Kidney epithelial cell (primary cell): ENCODE results near the gene SIPA1L3. TPM values are rescaled to one million over a fixed set of nuclear protein-coding genes. Genes with fewer than 3 reads are reported as not detected.

ENCODE experiments used
- DNase-seq: peaks from one replicate; pipeline ENCODE4 v3.0.0-alpha.2; 2010; ENCODE audit warnings: low read depth
- H3K27me3 ChIP-seq: 2 replicates; pipeline ENCODE4 v1.6.0; 2011; ENCODE audit warnings: low read length; ENCODE audit not compliant: control insufficient read depth, insufficient read depth
- H3K36me3 ChIP-seq: 2 replicates; pipeline ENCODE4 v1.5.1; 2011; ENCODE audit warnings: low read length; ENCODE audit not compliant: control insufficient read depth, insufficient read depth
- H3K4me3 ChIP-seq: 2 replicates; pipeline ENCODE4 v1.5.1; 2011; ENCODE audit warnings: low read depth, mild to moderate bottlenecking, control low read depth, low read length
- CTCF ChIP-seq: IDR thresholded peaks from 2 replicates; pipeline ENCODE4 v1.5.1; 2011; ENCODE audit warnings: mild to moderate bottlenecking, moderate library complexity, low read length, control low read depth, inconsistent platforms; ENCODE audit not compliant: insufficient read depth, poor library complexity, severe bottlenecking
- total RNA-seq: library from RNA; depleted of rRNA; stranded (reverse); fragments of >200 nt; gene quantifications from 2 replicates; pipeline ENCODE4 v1.2.3, GENCODE V29; 2015

SIPA1L3 gene
- total RNA-seq, 1 donor from 2014 or later = 40.4 TPM

- Histone ChIP-seq H3K27me3 (no peaks in the 10 kb centered on the region), H3K4me3 (no peak overlapping the region), H3K36me3 (no peaks in the 10 kb centered on the region)
- no peak for DNase-seq
- TF ChIP-seq CTCF = no peak
These were observed 148.0 kb downstream of the SIPA1L3 start for GRCh38 chr19:38055010-38055409.

GRCh38 chr19:38055655-38056521 is 148.9 kb downstream of the SIPA1L3 start:
- Histone ChIP-seq H3K27me3 (no peaks in the 10 kb centered on the region), H3K4me3 (no peak overlapping the region), H3K36me3 (no peaks in the 10 kb centered on the region)
- no peak for TF ChIP-seq CTCF
- DNase-seq = no peak

DNA sequence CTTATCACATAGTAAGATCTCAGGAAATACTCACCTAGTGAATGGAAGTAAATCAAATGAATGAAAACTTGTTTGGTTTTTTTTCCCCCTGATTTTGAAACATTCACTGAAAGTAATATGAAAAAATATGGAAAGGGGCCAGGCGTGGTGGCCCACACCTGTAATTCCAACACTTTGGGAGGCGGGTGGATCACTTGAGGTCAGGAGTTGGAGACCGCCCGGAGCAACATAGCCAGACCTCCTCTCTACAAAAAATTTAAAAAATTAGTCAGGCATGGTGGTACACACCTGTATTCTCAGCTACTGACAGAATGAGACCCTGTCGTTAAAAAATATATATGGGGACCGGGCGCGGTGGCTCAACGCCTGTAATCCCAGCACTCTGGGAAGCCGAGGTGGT is 149.6 kb downstream of the SIPA1L3 start:
- H3K27me3 ChIP-seq = no peaks in the 10 kb centered on the region
- no peak for TF ChIP-seq CTCF
- no peaks in the 10 kb centered on the region for H3K36me3 ChIP-seq
- no peak overlapping the region for H3K4me3 ChIP-seq
- no peak for DNase-seq

- Histone ChIP-seq H3K27me3 (no peaks in the 10 kb centered on the region), H3K36me3 (no peaks in the 10 kb centered on the region), H3K4me3 (no peak overlapping the region)
- DNase-seq = no peak
- TF ChIP-seq CTCF = no peak
These were observed 151.1 kb downstream of the SIPA1L3 start for GRCh38 chr19:38057959-38058690.

GRCh38 chr19:38059897-38060296 is 152.9 kb downstream of the SIPA1L3 start:
- no peaks in the 10 kb centered on the region for H3K36me3 ChIP-seq
- DNase-seq = no peak
- no peak for TF ChIP-seq CTCF
- H3K27me3 ChIP-seq = no peaks in the 10 kb centered on the region
- no peak overlapping the region for H3K4me3 ChIP-seq

DNA sequence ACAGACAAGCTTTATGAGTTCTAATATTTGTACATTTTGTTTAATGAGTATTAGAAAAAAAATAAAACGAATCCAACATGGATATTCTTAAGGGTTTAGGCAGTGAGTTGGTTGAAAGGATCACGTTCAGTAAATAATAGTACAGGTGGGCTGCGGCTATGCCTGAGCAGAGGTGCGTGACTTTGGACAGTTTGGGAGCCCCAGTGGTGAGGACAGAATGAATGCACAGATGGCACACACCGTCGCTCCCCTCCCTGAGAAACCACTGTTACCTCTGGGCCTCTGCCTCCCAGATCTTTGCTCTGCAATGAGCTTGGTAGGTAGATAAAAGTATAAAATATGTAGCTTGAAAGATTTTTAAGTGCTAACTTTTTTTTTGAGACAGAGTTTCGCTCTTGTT is 153.3 kb downstream of the SIPA1L3 start:
- DNase-seq = no peak
- H3K27me3 ChIP-seq = no peaks in the 10 kb centered on the region
- no peaks in the 10 kb centered on the region for H3K36me3 ChIP-seq
- H3K4me3 ChIP-seq = no peak overlapping the region
- no peak for TF ChIP-seq CTCF
